Measurements from ENCODE around the gene BMPER.

GRCh38 chr7:33923440-33924229 is 18.3 kb downstream of the BMPER start:
- TF ChIP-seq, protein P1, sequence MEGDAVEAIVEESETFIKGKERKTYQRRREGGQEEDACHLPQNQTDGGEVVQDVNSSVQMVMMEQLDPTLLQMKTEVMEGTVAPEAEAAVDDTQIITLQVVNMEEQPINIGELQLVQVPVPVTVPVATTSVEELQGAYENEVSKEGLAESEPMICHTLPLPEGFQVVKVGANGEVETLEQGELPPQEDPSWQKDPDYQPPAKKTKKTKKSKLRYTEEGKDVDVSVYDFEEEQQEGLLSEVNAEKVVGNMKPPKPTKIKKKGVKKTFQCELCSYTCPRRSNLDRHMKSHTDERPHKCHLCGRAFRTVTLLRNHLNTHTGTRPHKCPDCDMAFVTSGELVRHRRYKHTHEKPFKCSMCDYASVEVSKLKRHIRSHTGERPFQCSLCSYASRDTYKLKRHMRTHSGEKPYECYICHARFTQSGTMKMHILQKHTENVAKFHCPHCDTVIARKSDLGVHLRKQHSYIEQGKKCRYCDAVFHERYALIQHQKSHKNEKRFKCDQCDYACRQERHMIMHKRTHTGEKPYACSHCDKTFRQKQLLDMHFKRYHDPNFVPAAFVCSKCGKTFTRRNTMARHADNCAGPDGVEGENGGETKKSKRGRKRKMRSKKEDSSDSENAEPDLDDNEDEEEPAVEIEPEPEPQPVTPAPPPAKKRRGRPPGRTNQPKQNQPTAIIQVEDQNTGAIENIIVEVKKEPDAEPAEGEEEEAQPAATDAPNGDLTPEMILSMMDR (conservative IDR thresholded peaks at IDR 0.05 in 1 of 2, IDR thresholded peaks at IDR 0.05 in 1 of 2; ENCODE audit: extremely low read depth in 1 of 2, insufficient read depth in 1 of 2, low read depth in 1 of 2, low read length in 2 of 2): no peak
- TF ChIP-seq EZH2 (IDR thresholded peaks at IDR 0.05; ENCODE audit: borderline replicate concordance, low read length): no peak

Measured in mammary epithelial cell (primary cell).